Right forelimb (tissue), 1 donor: ENCODE measurements around the gene AGPAT2.

ENCODE experiments used
- DNase-seq: peaks from one replicate; pipeline ENCODE4 v3.0.0-alpha.2; 2018

The AGPAT2 gene

DNA sequence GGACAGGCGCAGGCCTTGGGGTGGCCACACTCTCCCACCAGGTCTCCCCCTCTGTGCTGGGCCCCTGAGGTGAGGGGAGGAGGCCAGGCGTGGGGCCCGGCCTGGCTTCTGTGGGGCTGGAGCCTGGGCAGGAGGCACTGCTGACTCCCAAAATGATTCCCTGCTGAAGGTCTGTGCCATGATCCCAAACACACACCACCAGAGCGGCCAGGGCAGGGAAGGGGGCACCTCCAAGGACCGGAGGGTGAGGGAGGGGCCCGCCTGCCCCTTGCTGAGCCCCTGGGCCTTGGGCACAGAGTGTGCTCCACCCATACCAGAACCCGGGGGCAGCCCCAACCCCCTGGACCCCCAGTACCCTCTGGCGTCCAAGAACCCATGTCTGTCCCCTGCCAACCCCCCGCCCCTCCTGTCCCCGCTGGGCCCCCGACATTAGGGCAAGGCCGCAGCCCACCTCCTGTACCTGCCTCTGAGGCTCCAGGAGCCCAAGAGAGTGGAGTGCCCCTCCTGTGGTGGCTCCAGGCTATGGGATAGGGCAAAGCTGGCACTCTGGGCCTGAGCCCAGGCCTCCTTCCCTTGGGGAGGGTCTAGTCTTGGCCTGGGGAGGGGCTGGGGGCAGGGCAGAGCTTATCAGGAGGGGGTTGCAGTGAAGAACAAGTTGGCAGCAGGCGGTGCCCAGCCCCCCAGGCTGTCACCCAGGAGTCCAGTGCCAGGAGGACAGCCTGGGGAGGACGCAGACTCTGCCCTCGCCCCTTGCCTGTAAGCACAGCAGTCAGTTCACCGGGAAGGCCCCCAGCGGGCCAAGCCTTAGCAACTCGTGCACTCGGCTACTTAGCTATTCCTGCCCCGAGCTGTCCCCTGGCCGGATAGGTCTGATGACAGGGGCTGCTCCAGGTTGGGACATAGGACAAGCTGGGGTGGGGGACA is 27.1 kb downstream of the AGPAT2 start:
- DNase-seq: no peak

DNA sequence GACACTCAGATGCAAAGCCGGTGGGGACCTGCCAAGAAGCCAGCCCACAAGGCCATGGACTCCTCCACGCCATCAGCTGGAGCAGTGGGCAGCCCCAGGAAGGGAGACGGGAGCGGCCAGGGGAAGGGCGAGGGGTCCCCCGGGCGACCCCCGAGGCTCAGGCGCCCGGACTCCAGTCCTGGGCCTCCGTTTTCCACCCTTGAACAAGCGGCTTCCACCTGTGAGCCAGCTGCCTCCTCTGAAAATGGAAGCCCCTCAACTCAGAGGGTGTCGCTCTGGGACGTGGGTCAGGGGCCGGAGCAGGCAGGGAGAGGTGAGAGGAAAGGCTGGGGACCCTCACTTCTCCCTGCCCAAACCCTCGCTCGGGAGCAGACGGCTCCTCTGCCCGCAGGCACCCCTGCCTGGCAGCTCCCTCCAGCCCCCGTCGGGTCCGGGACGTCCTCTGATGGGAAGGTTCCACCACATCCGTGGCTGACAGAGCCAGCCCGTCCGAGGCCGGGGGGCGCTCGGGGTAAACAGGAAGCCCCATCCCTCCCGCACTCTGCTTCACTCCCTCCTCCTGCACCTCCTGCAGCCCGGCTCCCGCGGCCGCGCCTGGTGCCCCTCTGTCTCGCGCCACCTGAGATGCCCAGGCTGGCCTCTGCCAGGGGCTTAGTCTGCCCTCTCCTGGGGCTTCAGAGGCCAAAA is 28.3 kb downstream of the AGPAT2 start:
- no peak for DNase-seq

DNA sequence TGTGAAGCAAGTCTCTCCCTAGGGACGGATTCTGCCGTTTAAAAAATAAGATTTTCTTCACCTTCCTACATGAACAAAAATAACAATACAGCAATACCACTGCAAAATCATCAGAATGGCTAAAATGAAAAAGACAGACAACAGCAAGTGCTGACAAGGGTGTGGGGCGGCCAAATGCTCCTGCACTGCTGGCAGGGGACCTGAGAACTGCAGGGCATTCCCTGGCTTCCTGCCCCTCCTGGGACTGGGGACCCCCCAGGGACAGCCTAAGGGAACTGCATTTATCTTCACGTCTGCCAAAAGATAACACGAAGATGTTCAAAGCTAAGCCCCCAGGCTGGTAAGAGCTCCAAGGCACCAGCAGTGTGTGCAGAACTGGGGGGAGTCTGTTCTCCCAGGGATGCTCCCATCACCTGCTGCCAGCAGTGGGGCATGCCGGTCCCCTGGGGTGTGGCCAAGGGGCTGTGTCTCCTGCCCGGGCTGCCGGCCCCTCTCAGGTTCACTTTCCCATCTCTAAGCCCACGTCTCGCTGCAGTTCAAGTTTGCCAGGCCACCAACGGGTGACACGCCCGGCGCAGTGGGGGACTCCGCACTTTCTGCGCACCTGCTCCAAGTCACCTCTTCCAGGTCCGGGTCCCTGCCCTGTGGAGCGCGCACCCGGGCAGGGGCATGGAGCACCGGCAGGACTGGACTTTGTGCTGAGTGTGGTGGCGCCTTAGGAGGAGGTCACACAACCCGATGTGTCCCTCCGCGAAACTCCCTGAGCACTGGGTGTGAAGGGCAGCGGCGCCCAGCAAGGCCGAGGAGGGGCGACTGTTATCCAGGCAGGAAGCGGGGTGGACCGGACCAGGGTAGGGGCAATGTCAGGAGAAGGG is 29.0 kb downstream of the AGPAT2 start:
- no peak for DNase-seq

DNA sequence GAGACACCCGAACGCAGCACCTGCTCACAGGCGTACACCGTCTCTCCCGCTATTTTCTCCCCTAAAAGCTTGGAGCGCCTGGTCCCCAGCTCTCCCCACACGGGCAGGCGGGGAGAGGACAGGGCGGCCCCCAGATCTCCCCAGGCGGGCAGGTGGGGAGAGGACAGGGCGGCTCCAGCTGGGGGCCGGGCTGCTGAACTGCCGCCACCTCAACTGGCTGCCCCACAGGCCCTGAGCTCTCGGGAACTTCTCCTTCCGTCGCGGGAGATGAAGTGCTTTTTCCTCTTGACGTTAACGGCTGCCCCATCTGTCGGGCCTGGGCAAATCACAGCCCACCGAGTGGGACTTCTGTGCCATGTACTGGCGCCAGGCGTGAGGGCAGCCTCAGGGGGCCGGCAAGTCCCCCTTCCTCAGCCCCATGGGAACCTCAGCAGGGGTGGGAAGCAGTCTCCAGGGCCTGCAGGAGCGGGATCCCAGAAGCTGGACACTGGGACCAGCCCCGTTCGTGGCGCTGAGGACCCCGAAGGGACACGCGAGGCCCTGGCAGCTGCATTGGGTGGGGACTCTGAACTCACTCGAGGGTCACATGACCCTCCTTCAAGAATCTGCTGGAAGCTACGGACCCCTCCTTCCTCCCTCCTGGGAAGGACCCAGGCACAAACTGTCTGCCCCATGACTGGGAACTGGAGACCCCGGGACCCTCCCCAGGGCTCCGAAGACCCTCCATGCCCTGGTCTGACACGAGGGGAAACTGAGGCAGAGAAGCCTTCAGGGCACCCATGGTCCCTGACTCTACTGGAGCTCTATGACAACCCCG is 30.3 kb downstream of the AGPAT2 start:
- no peak for DNase-seq

DNA sequence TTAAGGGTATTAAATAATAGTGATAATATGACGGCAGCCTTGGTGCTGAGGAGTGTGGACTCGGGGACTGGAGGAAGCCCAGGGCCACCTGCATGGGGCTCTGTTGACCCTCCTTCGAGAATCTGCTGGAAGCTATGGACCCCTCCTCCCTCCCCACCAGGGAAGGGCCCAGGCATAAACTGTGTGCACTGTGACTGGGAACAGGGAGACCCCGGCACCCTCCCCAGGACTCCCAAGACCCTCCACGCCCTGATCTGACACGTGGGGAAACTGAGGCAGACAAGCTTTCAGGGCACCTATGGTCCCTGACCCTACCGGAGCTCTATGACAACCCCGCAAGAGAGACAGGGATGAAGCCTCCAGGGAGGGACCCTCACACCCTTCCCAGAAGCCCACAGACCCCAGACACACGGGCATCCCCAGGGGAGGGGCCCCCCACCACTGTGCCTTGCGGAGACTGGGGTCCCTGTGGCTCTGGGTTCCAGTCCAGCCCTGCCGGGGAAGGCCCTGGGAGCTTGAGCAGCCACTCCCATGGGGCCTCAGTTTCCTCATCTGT is 31.0 kb downstream of the AGPAT2 start:
- no peak for DNase-seq

DNA sequence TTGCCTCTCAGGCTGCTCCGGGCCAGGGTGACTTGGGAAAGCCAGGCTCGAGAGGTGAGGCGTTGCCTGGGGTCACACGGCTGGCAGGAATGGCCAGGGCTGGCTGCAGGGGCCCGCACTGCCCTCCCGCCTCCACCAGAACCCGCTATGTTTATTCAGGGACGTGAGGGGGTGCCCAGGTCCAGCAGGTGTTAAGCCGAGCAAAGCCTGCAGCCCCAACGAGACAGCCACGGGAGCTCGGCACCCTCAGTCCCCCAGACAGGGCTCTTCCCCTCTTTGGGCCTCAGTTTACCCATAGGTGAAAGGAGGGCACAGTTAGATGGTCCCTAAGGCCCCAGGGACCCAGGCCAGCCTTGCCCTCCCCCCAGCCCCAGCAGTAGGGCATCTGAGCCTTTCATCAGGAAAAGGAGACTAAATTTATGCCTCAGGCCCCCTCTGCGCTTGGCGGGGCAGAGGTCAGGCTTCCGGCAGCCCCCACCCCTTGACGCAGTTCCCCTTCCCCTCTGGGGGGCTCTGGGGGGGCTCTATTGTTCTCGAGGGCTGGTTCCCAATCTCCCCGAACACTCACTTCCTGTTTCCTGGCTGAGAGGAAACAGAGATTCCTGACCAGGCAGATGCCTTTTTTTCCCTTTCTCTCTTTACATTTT is 31.6 kb downstream of the AGPAT2 start:
- no peak for DNase-seq

DNA sequence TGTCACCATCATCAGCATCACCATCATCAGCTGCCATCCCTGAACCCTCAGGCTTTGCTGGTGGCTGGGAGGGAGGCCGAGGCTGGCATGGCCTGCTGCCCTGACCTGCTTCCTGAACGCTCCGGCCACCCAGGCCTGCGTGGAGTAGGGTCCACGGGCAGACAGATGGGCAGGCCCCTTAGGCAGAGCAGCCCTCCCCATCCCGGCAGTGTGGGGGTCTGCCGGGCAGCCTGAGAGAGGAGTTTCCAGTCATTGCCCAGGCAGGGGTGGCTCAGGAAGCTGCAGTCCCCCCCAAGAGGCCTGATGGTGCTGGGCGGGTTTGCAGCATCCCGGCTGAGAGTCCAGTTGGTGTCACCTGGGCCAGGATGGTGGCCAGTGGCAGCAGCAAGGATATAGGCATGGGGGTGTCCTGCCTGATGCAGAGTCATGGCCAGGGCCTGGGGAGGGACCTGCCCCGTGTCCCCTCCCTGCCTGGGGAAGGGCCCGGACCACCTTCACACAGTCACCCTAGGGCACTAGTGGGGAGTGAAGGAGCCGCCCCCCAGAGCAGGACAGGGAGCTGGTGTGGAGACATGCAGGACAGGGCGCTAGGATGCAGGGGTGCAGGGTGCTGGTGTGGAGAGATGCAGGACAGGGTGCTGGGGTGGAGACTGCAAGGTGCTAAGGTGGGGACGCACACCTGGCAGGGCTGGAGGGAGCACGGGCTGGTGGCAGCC is 32.3 kb downstream of the AGPAT2 start:
- no peak for DNase-seq

DNA sequence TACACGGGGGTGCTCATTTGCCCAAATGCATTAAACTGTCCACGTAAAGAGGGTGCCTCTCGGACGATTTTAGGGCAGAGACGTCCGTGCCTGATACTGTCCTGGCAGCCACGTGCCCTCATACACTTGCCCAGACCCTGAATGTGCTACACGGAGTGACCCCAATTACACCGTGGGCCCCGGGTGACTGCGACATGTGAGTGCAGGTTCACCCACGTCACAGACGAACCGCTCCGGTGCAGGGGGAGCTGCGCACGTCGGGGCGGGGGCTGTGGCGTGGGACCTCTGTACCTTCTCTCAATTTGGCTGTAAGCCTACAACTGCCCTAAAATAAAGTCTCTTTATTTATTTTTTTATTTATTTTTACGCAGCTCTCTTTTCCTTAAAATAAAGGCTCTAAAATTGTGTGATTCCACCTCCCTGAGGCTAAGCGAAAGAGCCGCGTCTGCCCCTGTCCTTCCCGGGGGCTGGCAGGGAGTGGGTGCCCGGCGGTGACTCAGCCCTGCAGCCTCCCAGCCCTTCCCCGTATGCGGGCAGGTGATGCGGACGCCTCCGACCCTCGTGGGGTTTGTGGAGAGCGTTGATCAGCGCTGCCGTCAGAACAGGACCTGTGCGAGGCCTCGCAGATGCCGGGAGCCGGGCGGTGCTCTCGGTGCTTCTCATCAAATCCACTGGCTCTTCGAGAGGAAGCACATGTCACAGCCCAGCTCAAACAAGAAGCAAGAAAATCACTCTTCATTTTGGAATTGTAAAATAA is 33.8 kb downstream of the AGPAT2 start:
- DNase-seq: no peak

DNA sequence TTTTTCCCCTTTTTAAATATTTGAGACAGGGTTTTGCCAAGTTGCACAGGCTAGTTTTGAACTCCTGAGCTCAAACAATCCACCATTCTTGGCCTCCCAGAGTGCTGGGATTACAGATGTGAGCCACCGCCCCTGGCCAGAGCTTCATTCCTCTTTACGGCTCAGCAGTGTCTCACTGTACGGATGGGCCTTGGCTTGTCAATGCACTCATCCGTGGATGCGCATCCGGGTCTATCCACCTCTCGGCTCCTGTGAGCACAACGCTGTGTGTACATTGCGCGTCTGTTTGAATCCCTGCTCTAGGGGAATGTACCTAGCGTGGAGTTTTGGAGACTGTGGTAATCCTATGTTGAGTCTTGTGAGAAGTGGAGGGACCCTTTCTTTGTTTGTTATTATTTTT is 35.4 kb downstream of the AGPAT2 start:
- no peak for DNase-seq

DNA sequence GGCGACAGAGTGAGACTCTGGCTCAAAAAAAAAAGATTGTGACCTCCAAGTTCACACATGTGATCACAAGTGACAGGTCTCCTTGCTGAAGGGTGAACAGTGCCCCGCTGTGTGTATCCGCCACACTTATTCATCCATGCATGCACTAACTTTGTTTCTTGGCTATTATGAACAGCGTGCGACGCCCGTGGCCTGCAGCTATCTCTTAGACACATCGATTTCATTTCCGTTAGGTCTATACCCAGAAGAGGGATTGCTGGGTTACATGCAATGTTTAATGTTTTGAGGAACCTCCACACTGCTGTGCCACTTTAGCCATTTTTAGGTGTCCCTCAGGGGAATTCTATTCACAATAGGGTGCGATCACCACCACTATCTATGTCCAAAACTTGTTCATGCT is 36.6 kb downstream of the AGPAT2 start:
- no peak for DNase-seq

DNA sequence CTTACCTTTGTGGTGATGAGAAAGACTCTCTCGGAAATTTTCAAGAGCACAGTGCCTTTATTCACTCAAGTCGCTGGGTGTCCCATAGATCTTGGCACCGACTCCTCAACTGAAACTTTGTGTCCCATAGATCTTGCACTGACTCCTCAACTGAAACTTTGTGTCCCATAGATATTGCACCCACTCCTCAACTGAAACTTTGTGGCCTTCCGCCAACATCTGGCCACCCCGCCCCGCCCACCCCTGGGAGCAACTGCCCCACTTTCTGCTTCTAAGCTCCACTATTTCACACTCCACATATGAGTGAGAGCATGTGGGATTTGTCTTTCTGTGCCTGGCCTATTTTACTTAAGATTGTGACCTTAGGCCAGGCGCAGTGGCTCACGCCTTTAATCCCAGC is 37.2 kb downstream of the AGPAT2 start:
- DNase-seq: no peak

DNA sequence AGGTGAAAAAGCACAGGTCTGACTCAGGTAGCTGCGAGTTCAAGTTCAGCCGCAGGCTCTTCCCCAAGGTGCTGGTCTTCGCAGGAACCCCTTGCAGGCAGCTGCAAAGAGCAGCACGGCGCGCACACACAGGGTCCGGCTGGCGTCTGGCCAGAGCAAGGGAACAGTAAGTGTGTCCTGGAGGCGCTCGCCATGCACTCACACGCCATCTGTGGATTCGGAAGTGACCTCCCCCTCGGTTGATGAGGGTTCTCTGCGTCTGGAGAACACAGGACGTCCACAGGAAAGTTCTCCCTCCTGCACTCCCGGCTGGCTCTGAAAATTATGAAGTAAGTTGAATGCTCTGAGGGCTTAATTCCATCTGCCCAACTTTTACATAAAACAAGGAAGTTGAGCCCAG is 38.5 kb downstream of the AGPAT2 start:
- DNase-seq: no peak

DNA sequence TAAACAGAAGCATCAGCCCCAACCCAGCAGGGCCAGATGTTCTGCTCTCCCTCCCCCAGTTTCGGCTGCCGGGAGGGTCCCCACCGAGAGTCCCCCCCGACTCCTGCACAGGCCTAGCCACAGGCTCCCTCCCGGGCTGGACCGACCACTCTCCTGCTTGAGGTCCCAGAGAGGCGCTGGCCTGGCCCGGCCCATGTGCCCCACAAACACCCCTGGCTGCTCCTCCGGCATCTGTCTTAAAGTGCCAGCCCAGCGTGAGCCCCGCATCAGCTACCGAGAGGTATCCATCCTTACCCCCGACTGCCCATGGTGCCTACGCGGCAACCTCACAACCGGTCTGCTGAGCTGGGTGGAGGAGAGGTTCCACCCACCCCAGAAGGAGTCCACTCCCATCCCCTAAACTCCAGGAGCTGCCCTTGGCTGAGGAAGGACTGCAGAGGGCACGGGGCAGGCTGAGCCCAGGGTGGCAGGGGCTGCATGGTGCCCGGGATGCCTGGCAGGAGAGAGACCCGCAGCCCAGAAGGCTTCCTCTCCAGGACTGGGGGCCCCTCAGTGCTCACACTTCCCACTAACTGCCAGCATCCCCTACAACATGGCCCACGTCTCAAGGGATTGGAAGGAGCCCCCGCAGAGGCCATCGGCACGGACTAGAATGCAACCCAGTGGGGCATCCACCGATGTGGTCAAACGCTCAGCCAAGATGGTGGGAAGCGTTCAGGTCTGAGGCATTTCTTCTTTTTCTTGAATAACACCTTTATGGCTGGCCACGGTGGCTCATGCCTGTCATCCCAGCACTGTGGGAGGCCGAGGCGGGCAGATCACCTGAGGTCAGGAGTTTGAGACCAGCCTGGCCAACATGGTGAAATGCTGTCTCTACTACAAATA is 40.2 kb downstream of the AGPAT2 start:
- DNase-seq: no peak

DNA sequence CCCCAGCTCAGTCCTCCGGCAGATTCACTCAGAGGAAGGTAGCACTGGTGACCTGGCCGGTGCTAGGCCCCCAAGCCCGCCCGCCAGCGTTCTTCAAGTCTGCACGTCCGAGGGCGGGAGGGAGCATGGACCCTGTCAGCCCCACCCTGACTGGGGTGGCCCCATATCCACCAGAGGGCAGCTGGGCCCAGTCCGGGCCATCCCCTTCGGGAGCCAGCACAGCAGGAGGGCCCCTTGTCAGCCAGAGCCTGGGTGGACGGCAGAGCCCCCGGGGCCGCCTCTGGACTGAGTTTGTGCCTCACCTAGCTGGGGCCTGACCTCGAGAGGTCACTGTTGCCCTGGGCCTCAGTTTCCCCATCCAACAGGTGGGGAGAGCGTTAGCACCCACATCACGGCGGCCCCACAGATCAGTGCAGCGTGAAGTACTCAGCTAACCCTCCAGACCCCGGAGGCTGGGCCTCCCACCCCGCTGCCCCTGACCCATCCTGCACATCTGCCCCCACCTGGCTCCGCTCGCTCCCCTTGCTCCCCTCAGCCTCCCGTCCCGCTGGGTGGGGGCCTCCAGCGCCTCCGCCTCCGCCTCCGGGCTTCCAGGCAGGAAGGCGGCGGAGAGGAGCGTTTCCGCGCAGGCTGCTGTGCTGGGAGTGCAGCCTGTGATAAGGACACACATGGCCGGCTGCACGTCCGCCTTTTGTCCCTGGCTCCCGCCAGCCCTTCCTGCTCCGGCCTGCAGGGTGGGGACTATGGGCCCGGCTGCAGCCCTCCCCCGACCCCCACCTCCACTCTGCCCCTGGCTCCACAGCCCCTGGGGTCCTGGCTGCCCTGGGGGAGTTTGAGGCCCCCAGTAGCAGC is 41.1 kb downstream of the AGPAT2 start:
- DNase-seq: no peak

DNA sequence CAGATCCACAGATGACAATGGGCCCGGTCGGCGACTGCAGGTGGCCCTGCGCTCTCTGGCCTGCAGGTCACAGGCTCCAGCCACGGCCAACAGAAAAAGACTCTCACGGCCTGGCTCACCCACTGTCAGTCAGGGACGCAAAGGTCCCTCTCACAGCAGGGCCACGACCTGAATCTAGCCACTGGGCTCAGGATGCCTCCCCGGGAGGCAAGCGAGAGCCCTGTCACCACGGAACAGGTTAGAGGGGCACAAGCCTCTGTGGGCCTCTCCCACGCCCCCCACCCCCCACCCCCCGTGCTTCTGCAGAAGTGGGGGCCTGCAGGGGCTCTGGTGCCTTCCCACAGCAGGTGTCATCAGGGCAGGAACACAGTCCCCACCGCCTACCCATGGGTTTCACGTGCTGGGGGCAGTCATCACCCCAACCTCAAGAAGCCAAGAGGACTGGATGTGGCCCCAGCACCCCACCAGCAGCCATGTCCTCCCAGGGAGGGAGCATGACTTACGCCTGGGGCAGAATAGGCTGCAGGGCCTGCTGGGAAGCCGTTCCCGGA is 41.8 kb downstream of the AGPAT2 start:
- DNase-seq: no peak

DNA sequence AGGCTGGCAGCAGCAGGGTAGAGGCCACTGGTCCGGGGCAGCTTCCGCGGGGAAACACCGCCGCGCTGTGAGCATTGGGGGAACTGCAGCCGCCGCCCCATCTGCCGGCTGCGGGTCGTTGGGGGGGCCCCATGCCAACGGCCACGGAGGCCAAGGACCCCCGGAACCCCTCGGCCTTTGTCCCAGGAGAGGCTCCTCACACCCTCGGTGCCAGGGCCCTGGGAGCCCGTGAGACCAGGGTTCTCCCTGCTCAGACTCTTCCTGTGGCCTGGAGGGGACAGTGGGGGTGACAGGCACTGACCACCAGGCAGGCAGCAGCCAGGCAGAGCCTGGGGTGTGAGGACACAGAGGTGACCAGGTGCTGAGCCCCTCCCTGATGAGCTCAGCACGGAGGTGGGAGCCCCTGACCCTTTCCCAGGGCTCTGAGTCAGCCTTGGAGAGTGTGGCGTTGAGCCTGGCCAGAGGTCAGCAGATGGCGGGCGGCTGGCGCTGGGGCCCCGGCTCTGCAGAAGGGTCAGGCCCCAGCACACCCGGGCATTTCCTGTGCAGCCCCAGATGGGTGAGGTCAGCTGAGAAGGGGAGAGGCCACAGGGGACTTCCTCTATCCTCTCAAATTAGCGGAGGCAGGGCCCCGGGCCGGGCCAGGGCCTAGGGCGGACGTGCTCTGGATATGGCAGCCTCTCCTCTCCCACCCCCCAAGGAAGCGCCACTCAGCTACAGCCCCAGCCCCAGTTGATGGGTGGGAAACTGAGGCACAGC is 42.5 kb downstream of the AGPAT2 start:
- peak; percentile 86 for DNase-seq

DNA sequence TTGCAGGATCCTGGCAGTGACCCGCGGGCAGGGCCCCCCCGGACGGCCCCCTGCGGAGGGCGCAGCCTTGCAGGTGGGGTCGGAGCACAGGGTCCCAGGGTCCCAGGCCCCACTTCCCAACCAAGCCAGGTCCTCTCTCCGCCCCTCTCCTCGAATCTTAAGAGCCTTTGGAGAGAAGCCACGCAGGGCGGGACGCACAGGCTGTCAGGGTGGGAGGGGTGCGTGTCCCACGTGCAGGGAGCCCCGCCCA is 43.0 kb downstream of the AGPAT2 start:
- no peak for DNase-seq
